GM04503 (cell line): ENCODE data around the gene SLC46A3.
"Not testable (repeated sequence)": the region's sequence is repeated elsewhere in the genome, so short reads cannot be mapped to it uniquely, and the experiment has no call there.

Source experiments
- DNase-seq: peaks from one replicate; pipeline ENCODE4 v3.0.0-alpha.2; 2012; ENCODE audit warnings: low read depth

Gene SLC46A3

GRCh38 chr13:28718543-28719226 is at the start of gene SLC46A3:
TSS of gene SLC46A3 (minus strand) at chr13:28718970. CDS start at chr13:28717998, 972 bp downstream.
- DNase-seq, result peak; percentile 89

GRCh38 chr13:28763887-28764286 is 45.1 kb upstream of the SLC46A3 start:
- no peak for DNase-seq

GRCh38 chr13:28761586-28761985 is 42.8 kb upstream of the SLC46A3 start:
- DNase-seq, result no peak

- DNase-seq, result no peak
Measured at GRCh38 chr13:28755546-28755870, 36.7 kb upstream of the SLC46A3 start.

GRCh38 chr13:28754698-28755545 is 36.2 kb upstream of the SLC46A3 start:
- DNase-seq, result peak; percentile 11

GRCh38 chr13:28753946-28754345 is 35.2 kb upstream of the SLC46A3 start:
- no peak for DNase-seq

- DNase-seq, result peak; percentile 82
Measured at GRCh38 chr13:28753208-28753892, 34.6 kb upstream of the SLC46A3 start.

GRCh38 chr13:28751175-28751960 is 32.6 kb upstream of the SLC46A3 start:
- no peak for DNase-seq

- DNase-seq, result no peak
Measured at GRCh38 chr13:28750187-28751045, 31.6 kb upstream of the SLC46A3 start.

- no peak for DNase-seq
Measured at GRCh38 chr13:28747851-28748250, 29.1 kb upstream of the SLC46A3 start.

GRCh38 chr13:28746287-28746612 is 27.5 kb upstream of the SLC46A3 start:
- no peak for DNase-seq

GRCh38 chr13:28744656-28745055 is 25.9 kb upstream of the SLC46A3 start:
- DNase-seq, result no peak

GRCh38 chr13:28744091-28744536 is 25.3 kb upstream of the SLC46A3 start:
- DNase-seq, result peak; percentile 15

- DNase-seq, result no peak
Measured at GRCh38 chr13:28743499-28744083, 24.8 kb upstream of the SLC46A3 start.

GRCh38 chr13:28743020-28743419 is 24.2 kb upstream of the SLC46A3 start:
- DNase-seq, result no peak

GRCh38 chr13:28742445-28742844 is 23.7 kb upstream of the SLC46A3 start:
- not testable (repeated sequence) for DNase-seq

GRCh38 chr13:28741084-28741491 is 22.3 kb upstream of the SLC46A3 start:
- no peak for DNase-seq

GRCh38 chr13:28739376-28739775 is 20.6 kb upstream of the SLC46A3 start:
- no peak for DNase-seq

- DNase-seq, result no peak
Measured at GRCh38 chr13:28735481-28736029, 16.8 kb upstream of the SLC46A3 start.

- DNase-seq, result no peak
Measured at GRCh38 chr13:28734906-28735305, 16.1 kb upstream of the SLC46A3 start.
